ENCODE measurements around the gene HSPA12A. TPM values are rescaled to one million over a fixed set of nuclear protein-coding genes. Genes with fewer than 3 reads are reported as not detected.

The HSPA12A gene
- total RNA-seq, 1 experiment from 2014 or later: 5.5 TPM

GRCh38 chr10:116631871-116632295 is 110.5 kb downstream of the HSPA12A start:
- DNase-seq (ENCODE audit: low spot score): no peak

- DNase-seq (ENCODE audit: low spot score): no peak
These were observed 112.3 kb downstream of the HSPA12A start for GRCh38 chr10:116630020-116630419.

GRCh38 chr10:116629340-116629739 is 113.0 kb downstream of the HSPA12A start:
- DNase-seq (ENCODE audit: low spot score): no peak

- DNase-seq (ENCODE audit: low spot score): no peak
These were observed 114.9 kb downstream of the HSPA12A start for GRCh38 chr10:116627386-116627933.

GRCh38 chr10:116626815-116627214 is 115.6 kb downstream of the HSPA12A start:
- no peak for DNase-seq (ENCODE audit: low spot score)

- DNase-seq (ENCODE audit: low spot score): no peak
These were observed 116.5 kb downstream of the HSPA12A start for GRCh38 chr10:116625845-116626244.

GRCh38 chr10:116621934-116622655 is 120.3 kb downstream of the HSPA12A start:
- no peak for DNase-seq (ENCODE audit: low spot score)

- DNase-seq (ENCODE audit: low spot score): no peak
These were observed 120.9 kb downstream of the HSPA12A start for GRCh38 chr10:116621476-116621875.

Other genes starting within 250 kb of the HSPA12A start
- gene PNLIP, start 196.6 kb downstream of the HSPA12A start, total RNA-seq (2014; rRNA removed; shearing (Covaris generic)): not detected in 2 replicates
- not detected in 2 replicates for gene PNLIPRP1, start 151.6 kb downstream of the HSPA12A start, total RNA-seq (2014; rRNA removed; shearing (Covaris generic))
- not detected in 2 replicates for gene PNLIPRP2, start 121.6 kb downstream of the HSPA12A start, total RNA-seq (2014; rRNA removed; shearing (Covaris generic))
- 0.17 and 0.58 TPM in 2 replicates for gene ENO4, start 106.9 kb upstream of the HSPA12A start, total RNA-seq (2014; rRNA removed; shearing (Covaris generic))